HG02759 (cell line): ENCODE data around the gene PGLYRP1.

Experiments used
- ATAC-seq: cut with Tn5 transposase; IDR thresholded peaks from one replicate; pipeline ENCODE4 v1.9.1; 2021; ENCODE audit warnings: mild to moderate bottlenecking, moderate library complexity; ENCODE audit not compliant: unreplicated experiment

PGLYRP1 gene

GRCh38 chr19:45971260-45971902 lies 51.5 kb downstream of the PGLYRP1 start:
- ATAC-seq: no peak

DNA sequence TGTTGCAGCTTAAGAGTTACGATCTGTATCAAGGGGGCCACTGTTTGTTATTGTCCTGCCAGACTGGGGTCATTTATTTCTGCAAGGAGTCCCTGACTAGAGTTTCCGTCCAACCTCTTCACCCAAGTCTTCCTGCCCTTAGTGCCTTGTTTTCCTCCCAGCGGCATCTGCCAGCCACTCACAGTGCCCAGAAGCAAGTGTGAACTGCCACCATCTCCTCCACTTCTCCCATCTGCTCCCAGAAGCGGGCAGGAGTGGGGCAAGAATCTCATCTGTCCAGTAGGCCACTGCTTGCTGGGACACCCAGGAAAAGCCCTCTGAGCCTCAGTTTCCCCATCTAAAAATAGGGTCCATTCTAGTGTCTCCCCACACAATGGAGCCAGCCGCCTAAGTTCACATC lies 53.2 kb downstream of the PGLYRP1 start:
- ATAC-seq: no peak
